Smooth muscle cell (in vitro differentiated cells): ENCODE measurements around the gene ADAM11. TPM values are rescaled to one million over a fixed set of nuclear protein-coding genes. Genes with fewer than 3 reads are reported as not detected.
"Not testable (repeated sequence)": the region's sequence is repeated elsewhere in the genome, so short reads cannot be mapped to it uniquely, and the experiment has no call there.

Experiments used
- DNase-seq: peaks from one replicate; lab custom pipeline; 2025; ENCODE audit not compliant: unreplicated experiment; lab: John Stamatoyannopoulos, UW
- H2AFZ ChIP-seq: fragments of 200-600 bp; sonication (generic); 2 replicates; pipeline ENCODE4 v1.6.0; 2016; ENCODE audit warnings: antibody characterized with exemption, low read depth, mild to moderate bottlenecking
- H3F3A ChIP-seq: fragments of 200-600 bp; sonication (generic); 2 replicates; pipeline ENCODE4 v1.6.0; 2017; ENCODE audit warnings: antibody characterized with exemption, low read depth
- H3K27ac ChIP-seq: fragments of 200-600 bp; sonication (generic); 2 replicates; pipeline ENCODE4 v1.5.1; 2016; ENCODE audit warnings: low read depth, mild to moderate bottlenecking
- H3K27me3 ChIP-seq: fragments of 200-600 bp; sonication (generic); 2 replicates; pipeline ENCODE4 v1.6.1; 2016; ENCODE audit warnings: low read depth, mild to moderate bottlenecking
- H3K36me3 ChIP-seq: fragments of 200-600 bp; sonication (generic); 2 replicates; pipeline ENCODE4 v1.5.1; 2016; ENCODE audit warnings: low read depth
- H3K4me1 ChIP-seq: fragments of 200-600 bp; sonication (generic); 2 replicates; pipeline ENCODE4 v1.5.1; 2016; ENCODE audit warnings: low read depth
- H3K4me2 ChIP-seq: fragments of 200-600 bp; sonication (generic); 2 replicates; pipeline ENCODE4 v1.6.0; 2016; ENCODE audit warnings: mild to moderate bottlenecking
- H3K4me3 ChIP-seq: fragments of 200-600 bp; sonication (generic); 2 replicates; pipeline ENCODE4 v1.5.1; 2016; ENCODE audit warnings: mild to moderate bottlenecking
- H3K79me2 ChIP-seq: fragments of 200-600 bp; sonication (generic); 2 replicates; pipeline ENCODE4 v1.6.0; 2016; ENCODE audit warnings: low read depth, mild to moderate bottlenecking
- H3K9ac ChIP-seq: fragments of 200-600 bp; sonication (generic); 2 replicates; pipeline ENCODE4 v1.6.0; 2016; ENCODE audit warnings: low read depth
- H3K9me3 ChIP-seq: fragments of 200-600 bp; sonication (generic); replicated peaks from 2 replicates; pipeline ENCODE4 v1.5.1; 2016; ENCODE audit warnings: low read depth
- H4K20me1 ChIP-seq: fragments of 200-600 bp; sonication (generic); 2 replicates; pipeline ENCODE4 v1.6.0; 2016; ENCODE audit warnings: low read depth
- CTCF ChIP-seq: fragments of 200-600 bp; sonication (generic); IDR thresholded peaks from 2 replicates; pipeline ENCODE4 v1.5.1; 2017; ENCODE audit warnings: borderline replicate concordance, mild to moderate bottlenecking, antibody characterized with exemption; ENCODE audit not compliant: insufficient read depth, poor library complexity, severe bottlenecking
- WGBS: methylation state at CpG from one replicate; pipeline ENCODE4 v1.1.7; 2016; ENCODE audit warnings: low lambda C conversion rate; 5-methylcytosine and 5-hydroxymethylcytosine counted together
- polyA plus RNA-seq: library from polyadenylated mRNA; unstranded; fragments of >200 nt; fragmentation: Nextera tagmentation; extraction: Ambion mirVana; gene quantifications from 2 replicates; pipeline ENCODE4 v1.2.1, GENCODE V29; 2016
- total RNA-seq: library from RNA; depleted of rRNA; stranded (reverse); fragments of >200 nt; gene quantifications from 2 replicates; pipeline ENCODE4 v1.2.3, GENCODE V29; 2014

The ADAM11 gene
- total and polyA plus RNA-seq, 2 experiments from 2014 or later = 0.48 TPM; not detected in 1

DNA sequence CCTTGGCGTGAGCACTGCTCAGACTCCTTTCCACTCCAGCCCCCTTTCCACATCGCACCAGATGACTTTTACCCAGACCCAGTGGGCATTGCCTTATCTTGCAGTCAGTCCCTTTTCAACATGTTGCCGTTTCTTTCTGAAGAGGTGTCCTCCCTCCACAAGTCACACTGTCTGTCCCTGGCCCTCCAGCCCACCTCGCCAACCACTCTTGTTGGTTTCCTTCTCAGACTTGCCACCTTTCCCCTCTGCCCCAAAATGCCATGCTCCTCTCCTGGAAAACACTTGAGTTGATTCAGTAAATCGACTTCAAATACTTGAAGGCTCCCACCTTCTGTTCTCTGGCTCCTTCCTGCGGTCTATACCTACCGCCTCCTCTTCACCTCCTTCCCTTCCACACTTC, 7.5 kb upstream of the ADAM11 start:
- Histone ChIP-seq H3K4me3 (no peak overlapping the region), H3K79me2 (no peaks in the 10 kb centered on the region), H3K9ac (no peak overlapping the region), H3K27ac (no peak overlapping the region), H3F3A (no peaks in the 10 kb centered on the region), H3K4me1 (no peaks in the 10 kb centered on the region), H4K20me1 (no peaks in the 10 kb centered on the region), H3K4me2 (no peak overlapping the region), H3K27me3 (peaks cover 3% of the 10 kb centered on the region), H2AFZ (no peak overlapping the region), H3K9me3 (no peaks in the 10 kb centered on the region), H3K36me3 (no peaks in the 10 kb centered on the region)
- TF ChIP-seq CTCF = no peak
- WGBS = 95% methylated on average over 7 of the region's 7 CpGs
- no peak for DNase-seq

DNA sequence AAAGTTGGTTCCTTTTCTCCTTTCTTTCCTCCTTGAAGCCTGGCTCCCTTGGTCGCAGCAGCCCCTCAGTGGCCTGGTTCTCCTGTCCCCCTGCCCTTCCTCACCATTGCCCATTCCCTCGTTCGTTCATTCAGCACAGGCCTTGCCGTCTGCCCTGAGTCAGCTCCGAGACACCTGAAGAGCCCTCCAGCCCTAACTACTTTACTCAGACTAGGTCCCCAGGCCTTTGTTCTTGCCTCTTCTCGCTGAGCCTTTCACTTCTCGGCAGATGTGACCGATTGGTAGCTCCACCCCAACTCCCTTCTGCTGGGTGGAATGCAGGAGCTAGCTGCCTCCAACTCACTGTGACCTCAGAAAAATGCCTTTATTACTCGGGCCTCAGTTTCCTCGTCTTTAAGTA, 7.0 kb upstream of the ADAM11 start:
- no peak for DNase-seq
- no peak overlapping the region for H3K27ac ChIP-seq
- no peaks in the 10 kb centered on the region for H3F3A ChIP-seq
- H3K9ac ChIP-seq = no peak overlapping the region
- 93% methylated on average over 10 of the region's 10 CpGs for WGBS
- H3K4me1 ChIP-seq = no peaks in the 10 kb centered on the region
- no peaks in the 10 kb centered on the region for H3K9me3 ChIP-seq
- H4K20me1 ChIP-seq = no peaks in the 10 kb centered on the region
- H3K4me2 ChIP-seq = no peak overlapping the region
- no peaks in the 10 kb centered on the region for H3K36me3 ChIP-seq
- H3K4me3 ChIP-seq = no peak overlapping the region
- H3K27me3 ChIP-seq = peaks cover 4% of the 10 kb centered on the region
- H2AFZ ChIP-seq = no peak overlapping the region
- no peaks in the 10 kb centered on the region for H3K79me2 ChIP-seq
- TF ChIP-seq CTCF = no peak

DNA sequence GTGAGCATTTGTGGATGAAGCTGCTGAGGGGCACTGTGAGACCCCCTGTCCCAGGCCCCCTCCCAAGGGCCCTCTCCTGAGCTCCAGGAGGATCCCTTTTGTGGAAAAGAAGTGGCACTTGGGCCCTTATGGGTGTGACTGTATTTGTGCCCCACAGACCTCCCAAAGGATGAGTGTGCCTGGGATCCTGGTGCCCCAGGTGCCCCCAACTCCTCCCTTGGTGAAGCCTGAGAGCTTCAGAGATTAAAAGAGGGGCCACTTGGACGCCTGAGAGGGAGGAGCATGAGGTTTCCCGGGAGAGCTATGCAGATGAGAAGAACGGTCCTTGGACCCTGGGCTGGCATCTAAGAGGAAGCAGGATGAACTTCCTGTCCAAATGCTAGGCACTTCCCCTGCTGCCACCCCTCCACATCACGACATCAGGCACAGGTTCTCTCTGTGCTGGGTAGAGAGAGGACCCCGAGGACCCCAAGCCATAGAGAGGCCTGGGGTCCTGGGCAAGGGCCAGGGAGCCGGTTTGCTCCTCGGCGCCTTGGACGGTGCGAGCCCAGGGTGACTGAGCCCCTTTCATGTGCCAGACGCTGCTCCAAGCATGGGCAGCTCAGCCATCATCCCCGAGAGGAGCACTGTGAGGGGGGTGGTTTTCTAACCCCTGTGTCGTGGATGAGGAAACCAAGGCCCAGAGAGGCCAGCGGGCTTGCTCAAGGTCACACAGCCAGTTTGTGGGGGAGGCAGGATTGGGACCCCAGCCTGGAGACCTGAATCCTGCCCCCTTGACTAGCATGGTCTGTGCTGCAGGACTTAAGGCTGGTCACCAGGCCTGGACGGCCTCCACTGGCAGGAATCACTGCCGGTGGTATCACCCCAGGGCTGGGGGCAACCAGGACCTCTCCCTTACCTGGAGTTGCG, 5.6 kb upstream of the ADAM11 start:
- 89% methylated on average over 17 of the region's 17 CpGs for WGBS
- Histone ChIP-seq H3K9me3 (no peaks in the 10 kb centered on the region), H3K9ac (no peak overlapping the region), H3K36me3 (no peaks in the 10 kb centered on the region), H3K27me3 (peaks cover 18% of the 10 kb centered on the region), H3K27ac (no peak overlapping the region), H3K79me2 (no peaks in the 10 kb centered on the region), H3K4me2 (no peak overlapping the region), H4K20me1 (no peaks in the 10 kb centered on the region), H3K4me1 (no peaks in the 10 kb centered on the region), H3K4me3 (no peak overlapping the region), H3F3A (no peaks in the 10 kb centered on the region), H2AFZ (no peak overlapping the region)
- TF ChIP-seq CTCF = no peak
- DNase-seq = no peak

DNA sequence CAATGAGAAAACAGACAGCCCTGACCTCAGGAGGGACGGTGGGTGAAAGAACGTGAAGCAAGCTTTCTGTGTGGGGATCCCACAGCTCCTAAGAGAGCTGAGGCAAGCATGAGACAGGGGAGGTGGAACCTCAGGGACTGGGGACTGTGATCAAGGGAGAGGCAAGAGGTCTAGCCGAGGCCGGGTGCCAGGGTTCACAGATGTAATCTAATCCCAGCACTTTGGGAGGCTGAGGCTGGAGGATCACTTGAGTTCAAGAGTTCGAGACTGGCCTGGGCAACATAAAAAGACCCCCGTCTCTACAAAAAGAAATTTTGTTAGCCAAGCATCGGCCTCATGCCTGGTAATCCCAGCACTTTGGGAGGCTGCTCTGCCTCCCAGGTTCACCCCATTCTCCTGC, 4.5 kb upstream of the ADAM11 start:
- H3K36me3 ChIP-seq = no peaks in the 10 kb centered on the region
- peaks cover 2% of the 10 kb centered on the region for H3K4me1 ChIP-seq
- no peak overlapping the region for H3K4me2 ChIP-seq
- no peaks in the 10 kb centered on the region for H4K20me1 ChIP-seq
- H2AFZ ChIP-seq = no peak overlapping the region
- H3K4me3 ChIP-seq = no peak overlapping the region
- H3K9me3 ChIP-seq = no peaks in the 10 kb centered on the region
- no peak overlapping the region for H3K9ac ChIP-seq
- DNase-seq = no peak
- no peak overlapping the region for H3K27ac ChIP-seq
- peaks cover 26% of the 10 kb centered on the region for H3K27me3 ChIP-seq
- WGBS = 86% methylated on average over 7 of the region's 7 CpGs
- no peaks in the 10 kb centered on the region for H3F3A ChIP-seq
- no peaks in the 10 kb centered on the region for H3K79me2 ChIP-seq
- TF ChIP-seq CTCF = no peak

DNA sequence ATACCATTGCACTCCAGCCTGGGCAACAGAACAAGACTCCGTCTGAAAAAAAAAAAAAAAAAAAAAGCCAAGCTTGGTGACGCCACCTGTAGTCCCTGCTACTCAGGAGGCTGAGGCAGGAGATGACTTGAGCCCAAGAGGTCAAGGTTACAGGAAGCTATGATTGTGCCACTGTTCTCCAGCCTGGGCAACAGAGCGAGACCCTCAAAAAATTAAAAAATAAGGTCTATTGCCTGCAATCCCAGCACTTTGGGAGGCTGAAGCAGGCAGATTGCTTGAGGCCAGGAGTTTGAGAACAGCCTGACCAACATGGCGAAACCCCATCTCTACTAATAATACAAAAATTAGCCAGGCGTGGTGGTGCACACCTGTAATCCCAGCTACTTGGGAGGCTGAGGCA, 3.6 kb upstream of the ADAM11 start:
- not testable (repeated sequence) for H3K4me2 ChIP-seq, H3K9ac ChIP-seq, H3F3A ChIP-seq, H3K9me3 ChIP-seq, H3K4me3 ChIP-seq, H3K4me1 ChIP-seq, H2AFZ ChIP-seq, H3K36me3 ChIP-seq, H3K79me2 ChIP-seq, H3K27ac ChIP-seq, H4K20me1 ChIP-seq, DNase-seq
- WGBS = 88% methylated on average over 5 of the region's 5 CpGs
- H3K27me3 ChIP-seq = peaks cover 35% of the 10 kb centered on the region
